ENCODE results near the gene RBFOX2. TPM values are rescaled to one million over a fixed set of nuclear protein-coding genes. Genes with fewer than 3 reads are reported as not detected.

Gene RBFOX2
- total and polyA plus RNA-seq, 2 donors (not counting 1 experiment from before 2014, with no cell fraction given) = not detected

DNA sequence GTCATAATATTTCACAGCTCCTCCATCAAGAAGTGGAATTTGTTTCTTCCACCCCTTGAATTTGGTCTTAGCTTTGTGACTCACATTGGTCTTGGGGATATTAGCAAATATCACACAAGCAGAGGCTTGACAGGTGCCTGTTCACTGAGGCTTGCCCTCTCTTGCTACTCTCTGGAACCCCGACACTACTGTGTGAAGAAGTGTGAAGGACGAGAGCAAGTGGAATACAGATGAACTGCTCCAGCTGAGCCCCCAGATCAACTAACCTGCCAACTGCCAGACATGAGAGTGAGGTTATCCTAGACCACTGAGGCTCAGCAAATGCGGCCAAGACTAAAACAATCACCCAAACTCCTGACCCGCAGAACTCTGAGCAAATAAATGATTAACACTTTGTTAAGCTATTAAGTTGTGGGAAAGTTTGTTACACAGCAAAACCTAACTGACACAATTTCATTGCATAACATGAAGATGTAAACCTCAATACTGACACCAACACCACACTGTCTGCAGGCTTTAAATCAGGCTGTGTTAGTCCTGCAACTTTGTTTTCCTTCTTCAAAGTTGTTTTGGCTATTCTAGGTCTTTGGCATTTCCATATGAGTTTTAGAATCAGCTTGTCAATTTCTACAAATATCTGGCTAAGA lies 168.4 kb downstream of the RBFOX2 start:
- intact Hi-C loops (cut with micrococcal nuclease) = no loop called here
- Mint-ChIP-seq H3K4me1 (no peaks in the 10 kb centered on the region), H3K27ac (no peak overlapping the region), H3K4me3 (no peak overlapping the region), H3K9me3 (ENCODE audit: insufficient read depth) (no peaks in the 10 kb centered on the region), H3K27me3 (peaks cover 16% of the 10 kb centered on the region)
- peaks cover 0 to 1% (median 0%) of the 10 kb centered on the region in 4 experiments for H3K27me3 ChIP-seq (replicated peaks in 1 of 4; ENCODE audit: control extremely low read depth in 1 of 4, control insufficient read depth in 3 of 4, insufficient read depth in 4 of 4, low read length in 3 of 4)
- DNase-seq (no peak), ATAC-seq (ENCODE audit: low read depth) (no peak)
- no peaks in the 10 kb centered on the region for H3K9me3 ChIP-seq (ENCODE audit: control extremely low read depth in 1 of 3, control insufficient read depth in 2 of 3, insufficient read depth in 1 of 3, low read length in 2 of 3)
- TF ChIP-seq, protein P1, sequence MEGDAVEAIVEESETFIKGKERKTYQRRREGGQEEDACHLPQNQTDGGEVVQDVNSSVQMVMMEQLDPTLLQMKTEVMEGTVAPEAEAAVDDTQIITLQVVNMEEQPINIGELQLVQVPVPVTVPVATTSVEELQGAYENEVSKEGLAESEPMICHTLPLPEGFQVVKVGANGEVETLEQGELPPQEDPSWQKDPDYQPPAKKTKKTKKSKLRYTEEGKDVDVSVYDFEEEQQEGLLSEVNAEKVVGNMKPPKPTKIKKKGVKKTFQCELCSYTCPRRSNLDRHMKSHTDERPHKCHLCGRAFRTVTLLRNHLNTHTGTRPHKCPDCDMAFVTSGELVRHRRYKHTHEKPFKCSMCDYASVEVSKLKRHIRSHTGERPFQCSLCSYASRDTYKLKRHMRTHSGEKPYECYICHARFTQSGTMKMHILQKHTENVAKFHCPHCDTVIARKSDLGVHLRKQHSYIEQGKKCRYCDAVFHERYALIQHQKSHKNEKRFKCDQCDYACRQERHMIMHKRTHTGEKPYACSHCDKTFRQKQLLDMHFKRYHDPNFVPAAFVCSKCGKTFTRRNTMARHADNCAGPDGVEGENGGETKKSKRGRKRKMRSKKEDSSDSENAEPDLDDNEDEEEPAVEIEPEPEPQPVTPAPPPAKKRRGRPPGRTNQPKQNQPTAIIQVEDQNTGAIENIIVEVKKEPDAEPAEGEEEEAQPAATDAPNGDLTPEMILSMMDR (IDR thresholded peaks at IDR 0.05) = no peak
- no peak for TF ChIP-seq EZH2 (IDR thresholded peaks at IDR 0.05; ENCODE audit: borderline replicate concordance, insufficient read depth, low read depth, low read length, poor library complexity, severe bottlenecking)
- CTCF ChIA-PET = no interaction called here
- H3K4me2 ChIP-seq (replicated peaks; ENCODE audit: low read depth, low read length, poor library complexity, severe bottlenecking) = no peak overlapping the region
- 50% methylated on average over 1 of the region's 4 CpGs for WGBS (ENCODE audit: insufficient coverage)
- H3K27ac ChIP-seq (ENCODE audit: low read length in 2 of 2) = no peak overlapping the region
- no peak overlapping the region for H3K4me3 ChIP-seq (ENCODE audit: control extremely low read depth in 1 of 5, extremely low read depth in 1 of 5, insufficient read depth in 1 of 5, low read depth in 2 of 5, low read length in 4 of 5)
- no peaks in the 10 kb centered on the region for H3K79me2 ChIP-seq (ENCODE audit: control insufficient read depth, insufficient read depth, low read length)
- H2AFZ ChIP-seq (ENCODE audit: insufficient read depth, low read depth, low read length, poor library complexity, severe bottlenecking) = no peak overlapping the region
- POLR2A ChIA-PET = no interaction called here
- no peaks in the 10 kb centered on the region for H3K4me1 ChIP-seq (ENCODE audit: control insufficient read depth in 2 of 2, insufficient read depth in 2 of 2, low read length in 2 of 2)
- H3K9ac ChIP-seq (ENCODE audit: low read length) = no peak overlapping the region
- H4K20me1 ChIP-seq (ENCODE audit: control insufficient read depth, insufficient read depth, low read length, poor library complexity, severe bottlenecking) = no peaks in the 10 kb centered on the region
- H3K36me3 ChIP-seq (replicated peaks in 1 of 2; ENCODE audit: control extremely low read depth in 1 of 2, control insufficient read depth in 1 of 2, extremely low read depth in 1 of 2, insufficient read depth in 2 of 2, low read length in 1 of 2) = no peaks in the 10 kb centered on the region

DNA sequence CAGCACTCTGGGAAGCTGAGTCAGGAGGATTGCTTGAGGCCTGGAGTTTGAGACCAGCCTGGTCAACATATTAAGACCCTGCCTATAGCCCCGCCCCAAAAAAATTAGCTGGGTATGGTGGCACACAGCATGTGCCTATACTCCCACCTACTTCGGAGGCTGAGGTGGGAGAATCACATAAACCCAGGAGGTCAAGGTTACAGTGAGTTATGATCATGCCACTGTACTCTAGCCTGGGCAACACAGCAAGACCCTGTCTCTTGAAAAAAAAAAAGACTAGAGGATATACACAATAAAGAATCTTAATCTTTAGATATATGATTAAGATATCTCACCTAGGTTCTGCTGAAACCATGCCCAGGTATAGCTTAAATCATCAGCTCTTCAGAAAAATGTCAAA lies 174.3 kb downstream of the RBFOX2 start:
- peaks cover 10% of the 10 kb centered on the region for H3K27me3 Mint-ChIP-seq
- H3K36me3 ChIP-seq (replicated peaks in 1 of 2; ENCODE audit: control extremely low read depth in 1 of 2, control insufficient read depth in 1 of 2, extremely low read depth in 1 of 2, insufficient read depth in 2 of 2, low read length in 1 of 2) = no peaks in the 10 kb centered on the region
- H3K27ac Mint-ChIP-seq = no peak overlapping the region
- POLR2A ChIA-PET = no interaction called here
- intact Hi-C loops (cut with micrococcal nuclease) = no loop called here
- H3K4me1 ChIP-seq (ENCODE audit: control insufficient read depth in 2 of 2, insufficient read depth in 2 of 2, low read length in 2 of 2) = no peaks in the 10 kb centered on the region
- 100% methylated on average over 2 of the region's 2 CpGs for WGBS (ENCODE audit: insufficient coverage)
- H3K27me3 ChIP-seq (replicated peaks in 1 of 4; ENCODE audit: control extremely low read depth in 1 of 4, control insufficient read depth in 3 of 4, insufficient read depth in 4 of 4, low read length in 3 of 4) = no peaks in the 10 kb centered on the region
- H3K9me3 ChIP-seq (ENCODE audit: control extremely low read depth in 1 of 3, control insufficient read depth in 2 of 3, insufficient read depth in 1 of 3, low read length in 2 of 3) = no peaks in the 10 kb centered on the region
- no peak overlapping the region for H3K9ac ChIP-seq (ENCODE audit: low read length)
- H3K4me3 Mint-ChIP-seq = no peak overlapping the region
- H3K4me3 ChIP-seq (ENCODE audit: control extremely low read depth in 1 of 5, extremely low read depth in 1 of 5, insufficient read depth in 1 of 5, low read depth in 2 of 5, low read length in 4 of 5) = no peak overlapping the region
- ATAC-seq (ENCODE audit: low read depth) (no peak), DNase-seq (no peak)
- no peaks in the 10 kb centered on the region for H4K20me1 ChIP-seq (ENCODE audit: control insufficient read depth, insufficient read depth, low read length, poor library complexity, severe bottlenecking)
- CTCF ChIA-PET = no interaction called here
- TF ChIP-seq, protein P1 (IDR thresholded peaks at IDR 0.05) = no peak
- no peak for TF ChIP-seq EZH2 (IDR thresholded peaks at IDR 0.05; ENCODE audit: borderline replicate concordance, insufficient read depth, low read depth, low read length, poor library complexity, severe bottlenecking)
- H3K79me2 ChIP-seq (ENCODE audit: control insufficient read depth, insufficient read depth, low read length) = no peaks in the 10 kb centered on the region
- no peak overlapping the region for H2AFZ ChIP-seq (ENCODE audit: insufficient read depth, low read depth, low read length, poor library complexity, severe bottlenecking)
- H3K4me1 Mint-ChIP-seq = no peaks in the 10 kb centered on the region
- no peak overlapping the region for H3K27ac ChIP-seq (ENCODE audit: low read length in 2 of 2)
- no peaks in the 10 kb centered on the region for H3K9me3 Mint-ChIP-seq (ENCODE audit: insufficient read depth)
- no peak overlapping the region for H3K4me2 ChIP-seq (replicated peaks; ENCODE audit: low read depth, low read length, poor library complexity, severe bottlenecking)

Measured in B cell (primary cell).